Measurements from ENCODE around the gene RFX4.

Gene RFX4

DNA sequence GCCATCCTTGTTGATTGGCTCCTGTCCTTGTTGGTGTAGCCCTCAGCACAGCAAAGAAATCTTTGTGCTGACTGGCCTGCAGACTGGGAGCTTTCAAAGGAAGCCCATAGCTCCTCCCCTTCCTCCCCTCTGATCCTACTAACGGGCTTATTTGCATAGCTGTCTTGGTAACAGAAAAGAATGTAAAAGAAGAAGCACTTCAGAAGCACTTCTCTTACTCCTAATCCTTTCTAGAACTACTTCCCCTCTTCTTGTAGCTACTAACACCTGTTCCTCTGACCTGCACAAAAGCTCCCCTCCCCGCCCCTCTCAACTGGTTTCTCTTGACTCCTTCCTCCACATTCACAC, 177.4 kb downstream of the RFX4 start:
- no peak overlapping the region for H3K4me3 ChIP-seq (ENCODE audit: control insufficient read depth, low read depth, low read length)
- TF ChIP-seq, protein P1, sequence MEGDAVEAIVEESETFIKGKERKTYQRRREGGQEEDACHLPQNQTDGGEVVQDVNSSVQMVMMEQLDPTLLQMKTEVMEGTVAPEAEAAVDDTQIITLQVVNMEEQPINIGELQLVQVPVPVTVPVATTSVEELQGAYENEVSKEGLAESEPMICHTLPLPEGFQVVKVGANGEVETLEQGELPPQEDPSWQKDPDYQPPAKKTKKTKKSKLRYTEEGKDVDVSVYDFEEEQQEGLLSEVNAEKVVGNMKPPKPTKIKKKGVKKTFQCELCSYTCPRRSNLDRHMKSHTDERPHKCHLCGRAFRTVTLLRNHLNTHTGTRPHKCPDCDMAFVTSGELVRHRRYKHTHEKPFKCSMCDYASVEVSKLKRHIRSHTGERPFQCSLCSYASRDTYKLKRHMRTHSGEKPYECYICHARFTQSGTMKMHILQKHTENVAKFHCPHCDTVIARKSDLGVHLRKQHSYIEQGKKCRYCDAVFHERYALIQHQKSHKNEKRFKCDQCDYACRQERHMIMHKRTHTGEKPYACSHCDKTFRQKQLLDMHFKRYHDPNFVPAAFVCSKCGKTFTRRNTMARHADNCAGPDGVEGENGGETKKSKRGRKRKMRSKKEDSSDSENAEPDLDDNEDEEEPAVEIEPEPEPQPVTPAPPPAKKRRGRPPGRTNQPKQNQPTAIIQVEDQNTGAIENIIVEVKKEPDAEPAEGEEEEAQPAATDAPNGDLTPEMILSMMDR (conservative IDR thresholded peaks at IDR 0.05; ENCODE audit: control insufficient read depth, insufficient read depth, low read depth, low read length): no peak
- peak; percentile 25 for DNase-seq (ENCODE audit: low read depth)

- TF ChIP-seq, protein P1 (conservative IDR thresholded peaks at IDR 0.05; ENCODE audit: control insufficient read depth, insufficient read depth, low read depth, low read length): no peak
Observed at GRCh38 chr12:106764220-106764619, 181.4 kb downstream of the RFX4 start.

DNA sequence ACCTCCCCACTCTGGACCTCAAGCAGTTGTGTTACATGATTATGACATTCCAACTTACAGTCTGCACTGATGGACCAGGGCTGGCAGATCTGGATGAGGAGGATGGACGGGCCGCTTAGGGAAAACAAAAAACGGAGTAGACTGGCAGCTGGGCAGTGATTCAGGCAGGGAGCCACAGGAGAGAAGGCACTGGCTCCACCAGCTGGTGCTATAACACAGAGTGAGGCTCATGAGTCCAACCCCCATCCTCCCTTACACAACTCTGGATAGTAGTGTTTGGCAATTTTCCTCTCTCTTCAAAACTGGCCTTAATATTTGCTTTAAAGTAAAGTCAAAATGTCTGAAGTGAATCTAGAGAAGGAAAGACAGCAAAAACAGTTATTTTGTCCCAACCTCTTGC, 181.9 kb downstream of the RFX4 start:
- TF ChIP-seq, protein P1 (conservative IDR thresholded peaks at IDR 0.05; ENCODE audit: control insufficient read depth, insufficient read depth, low read depth, low read length): no peak
- H3K4me3 ChIP-seq (ENCODE audit: control insufficient read depth, low read depth, low read length): no peak overlapping the region
- DNase-seq (ENCODE audit: low read depth): peak; percentile 28

More at GRCh38 chr12:106764220-106764619, 181.4 kb downstream of the RFX4 start:
- DNase-seq (ENCODE audit: low read depth): no peak
- no peak overlapping the region for H3K4me3 ChIP-seq (ENCODE audit: control insufficient read depth, low read depth, low read length)

- TF ChIP-seq, protein P1 (conservative IDR thresholded peaks at IDR 0.05; ENCODE audit: control insufficient read depth, insufficient read depth, low read depth, low read length): no peak
- no peak overlapping the region for H3K4me3 ChIP-seq (ENCODE audit: control insufficient read depth, low read depth, low read length)
- DNase-seq (ENCODE audit: low read depth): peak; percentile 60
Observed at GRCh38 chr12:106766393-106766826, 183.6 kb downstream of the RFX4 start.

DNA sequence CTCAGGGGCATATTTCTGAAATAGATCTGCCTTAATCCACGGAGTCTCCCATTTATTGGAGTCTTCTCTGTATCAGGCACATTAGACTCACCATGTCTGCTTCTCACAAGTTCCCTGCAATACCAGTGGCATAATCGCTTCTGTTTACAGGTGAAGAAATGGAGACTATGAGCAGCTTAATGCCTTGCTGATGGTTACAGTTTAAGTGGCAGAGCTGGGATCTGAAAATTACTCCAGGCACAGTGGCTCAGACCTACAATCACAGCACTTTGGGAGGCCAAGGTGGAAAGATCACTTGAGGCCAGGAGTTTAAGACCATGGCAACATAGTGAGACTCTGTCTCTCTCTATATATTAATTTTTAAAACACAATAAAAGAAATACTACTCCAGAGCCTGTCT, 184.4 kb downstream of the RFX4 start:
- no peak for DNase-seq (ENCODE audit: low read depth)
- no peak overlapping the region for H3K4me3 ChIP-seq (ENCODE audit: control insufficient read depth, low read depth, low read length)
- TF ChIP-seq, protein P1 (conservative IDR thresholded peaks at IDR 0.05; ENCODE audit: control insufficient read depth, insufficient read depth, low read depth, low read length): no peak

GRCh38 chr12:106767954-106768822, 185.4 kb downstream of the RFX4 start:
- H3K4me3 ChIP-seq (ENCODE audit: control insufficient read depth, low read depth, low read length): no peak overlapping the region
- TF ChIP-seq, protein P1 (conservative IDR thresholded peaks at IDR 0.05; ENCODE audit: control insufficient read depth, insufficient read depth, low read depth, low read length): no peak
- peak; percentile 24 for DNase-seq (ENCODE audit: low read depth)
